Fibroblast of lung (primary cell): ENCODE data around the gene OGFR.

Experiments
- CTCF ChIP-seq, 2 donors: IDR thresholded peaks in 1 of 2; conservative IDR thresholded peaks in 1 of 2; 1 replicate in 1 of 2; 2 replicates in 1 of 2; pipeline ENCODE4 v1.5.1; 2011 to 2012; ENCODE audit warnings: low read length in 2 of 2, control low read depth in 1 of 2, inconsistent platforms in 1 of 2, low read depth in 1 of 2, mild to moderate bottlenecking in 1 of 2
- EZH2 ChIP-seq: IDR thresholded peaks from 2 replicates; pipeline ENCODE4 v1.5.1; 2012; ENCODE audit warnings: low read length, control low read depth, mild to moderate bottlenecking; ENCODE audit errors: missing control alignments

- no peak for TF ChIP-seq CTCF (conservative IDR thresholded peaks at IDR 0.05 in 1 of 2, IDR thresholded peaks at IDR 0.05 in 1 of 2; ENCODE audit: low read depth in 1 of 2, low read length in 2 of 2)
- TF ChIP-seq EZH2: no peak
These were observed 25.3 kb upstream of the OGFR start for GRCh38 chr20:62779417-62779685.
